Measurements from ENCODE around the gene GFRA4.
A peak's percentile ranks its signal among the peaks of the same experiment; 100 is the strongest.

GFRA4 gene

DNA sequence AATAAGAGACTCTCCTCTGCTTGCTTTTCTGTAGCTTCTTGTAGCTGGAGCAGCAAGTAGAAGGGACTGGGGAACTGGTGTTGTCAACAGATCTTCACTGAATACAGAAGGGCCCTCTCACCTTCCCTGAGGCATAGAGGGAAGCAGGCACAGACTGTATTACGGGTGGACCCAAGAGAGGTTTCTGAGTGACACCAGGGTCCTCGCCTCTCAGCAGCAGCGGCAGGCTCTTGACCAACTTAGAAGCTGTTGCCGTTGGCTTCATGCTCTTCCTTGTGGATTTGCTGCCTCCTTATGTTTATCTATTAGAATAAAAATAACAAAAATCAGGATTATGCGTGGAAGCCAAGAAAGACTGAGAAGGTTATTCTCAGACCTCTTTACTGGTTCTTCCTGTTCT lies 31.7 kb downstream of the GFRA4 start:
- DNase-seq (ENCODE audit: low read depth), result no peak
- H3K4me3 ChIP-seq (ENCODE audit: low read depth, low read length), result no peak overlapping the region
- TF ChIP-seq, protein P1, sequence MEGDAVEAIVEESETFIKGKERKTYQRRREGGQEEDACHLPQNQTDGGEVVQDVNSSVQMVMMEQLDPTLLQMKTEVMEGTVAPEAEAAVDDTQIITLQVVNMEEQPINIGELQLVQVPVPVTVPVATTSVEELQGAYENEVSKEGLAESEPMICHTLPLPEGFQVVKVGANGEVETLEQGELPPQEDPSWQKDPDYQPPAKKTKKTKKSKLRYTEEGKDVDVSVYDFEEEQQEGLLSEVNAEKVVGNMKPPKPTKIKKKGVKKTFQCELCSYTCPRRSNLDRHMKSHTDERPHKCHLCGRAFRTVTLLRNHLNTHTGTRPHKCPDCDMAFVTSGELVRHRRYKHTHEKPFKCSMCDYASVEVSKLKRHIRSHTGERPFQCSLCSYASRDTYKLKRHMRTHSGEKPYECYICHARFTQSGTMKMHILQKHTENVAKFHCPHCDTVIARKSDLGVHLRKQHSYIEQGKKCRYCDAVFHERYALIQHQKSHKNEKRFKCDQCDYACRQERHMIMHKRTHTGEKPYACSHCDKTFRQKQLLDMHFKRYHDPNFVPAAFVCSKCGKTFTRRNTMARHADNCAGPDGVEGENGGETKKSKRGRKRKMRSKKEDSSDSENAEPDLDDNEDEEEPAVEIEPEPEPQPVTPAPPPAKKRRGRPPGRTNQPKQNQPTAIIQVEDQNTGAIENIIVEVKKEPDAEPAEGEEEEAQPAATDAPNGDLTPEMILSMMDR (IDR thresholded peaks at IDR 0.05; ENCODE audit: control insufficient read depth, extremely low read depth, insufficient read depth), result no peak

DNA sequence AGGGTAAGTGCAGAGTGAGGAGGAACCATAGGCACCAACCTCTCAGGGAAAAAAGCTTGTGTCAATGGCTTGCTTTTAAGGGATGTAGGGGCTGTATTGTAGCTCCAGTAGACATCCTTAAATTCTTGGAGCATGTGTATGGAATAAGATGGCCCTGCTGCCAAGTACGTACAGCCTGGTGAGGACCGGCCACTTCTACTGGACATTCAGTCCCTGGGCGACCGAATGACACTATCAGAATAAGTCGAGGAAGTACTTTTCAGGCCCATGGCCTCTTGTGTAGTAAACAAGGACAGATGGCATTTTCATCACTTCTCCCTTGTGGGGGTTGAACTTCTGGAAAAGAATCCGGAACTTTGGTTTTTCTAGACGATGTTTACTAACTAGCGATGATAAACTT lies 32.8 kb downstream of the GFRA4 start:
- TF ChIP-seq, protein P1 (IDR thresholded peaks at IDR 0.05; ENCODE audit: control insufficient read depth, extremely low read depth, insufficient read depth), result no peak
- DNase-seq (ENCODE audit: low read depth), result no peak
- H3K4me3 ChIP-seq (ENCODE audit: low read depth, low read length), result no peak overlapping the region

DNA sequence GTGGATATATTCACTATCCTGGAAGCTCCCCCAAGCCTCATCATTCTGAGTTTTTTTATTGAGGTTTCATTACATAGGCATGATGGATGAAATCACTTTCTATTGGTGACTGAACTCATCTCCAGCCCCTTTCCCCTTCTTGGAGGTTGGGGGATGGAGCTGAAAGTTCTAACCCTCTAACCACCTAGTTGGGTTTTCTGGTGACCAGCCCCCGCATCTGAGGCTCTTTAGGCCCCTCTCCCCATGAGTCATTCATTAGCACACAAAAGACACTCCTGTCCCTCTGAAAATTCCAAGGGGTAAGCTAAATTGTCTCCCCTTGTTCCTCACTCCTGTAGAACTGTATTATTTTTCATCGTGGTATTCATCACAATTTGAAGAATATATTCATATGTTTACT lies 33.3 kb downstream of the GFRA4 start:
- DNase-seq (ENCODE audit: low read depth), result no peak
- TF ChIP-seq, protein P1 (IDR thresholded peaks at IDR 0.05; ENCODE audit: control insufficient read depth, extremely low read depth, insufficient read depth), result no peak
- no peak overlapping the region for H3K4me3 ChIP-seq (ENCODE audit: low read depth, low read length)

DNA sequence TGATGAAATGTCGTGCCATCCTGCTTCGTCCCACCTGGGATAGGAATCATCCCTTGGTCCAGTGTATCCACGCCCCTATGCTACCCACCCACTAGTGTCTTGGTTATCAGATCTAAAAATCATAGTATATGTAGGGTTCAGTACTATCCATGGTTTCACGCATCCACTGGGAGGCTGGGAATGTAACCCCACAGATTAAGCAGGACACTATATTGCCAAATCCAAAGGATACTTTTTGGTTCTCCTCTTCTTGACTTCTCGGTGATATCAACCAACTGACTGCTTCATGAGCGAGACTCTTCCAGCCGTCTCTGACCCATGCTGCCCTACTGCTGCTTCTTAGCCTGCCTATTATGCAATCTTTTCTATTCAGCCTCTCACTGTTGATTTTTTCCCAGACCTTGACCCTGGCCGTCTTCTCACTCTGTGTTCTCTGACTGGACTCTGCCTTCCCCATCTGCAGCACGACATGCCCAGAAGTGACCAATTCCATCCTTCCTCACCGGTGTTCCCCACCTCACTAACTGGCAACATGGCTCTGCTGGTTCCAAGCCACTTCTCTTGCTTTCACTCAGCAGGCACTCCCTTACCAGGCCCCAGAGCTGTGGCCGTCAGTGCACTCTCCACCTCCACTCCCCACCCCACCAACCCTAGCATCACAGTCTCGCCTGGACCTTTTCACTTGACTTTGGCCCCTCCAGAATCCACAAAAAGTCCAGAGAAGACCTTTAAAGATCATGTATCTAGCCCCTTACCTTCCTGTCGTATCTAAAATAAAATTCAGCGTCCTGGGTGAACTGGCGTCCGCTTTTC lies 34.5 kb downstream of the GFRA4 start:
- no peak overlapping the region for H3K4me3 ChIP-seq (ENCODE audit: low read depth, low read length)
- DNase-seq (ENCODE audit: low read depth), result no peak
- TF ChIP-seq, protein P1 (IDR thresholded peaks at IDR 0.05; ENCODE audit: control insufficient read depth, extremely low read depth, insufficient read depth), result no peak

DNA sequence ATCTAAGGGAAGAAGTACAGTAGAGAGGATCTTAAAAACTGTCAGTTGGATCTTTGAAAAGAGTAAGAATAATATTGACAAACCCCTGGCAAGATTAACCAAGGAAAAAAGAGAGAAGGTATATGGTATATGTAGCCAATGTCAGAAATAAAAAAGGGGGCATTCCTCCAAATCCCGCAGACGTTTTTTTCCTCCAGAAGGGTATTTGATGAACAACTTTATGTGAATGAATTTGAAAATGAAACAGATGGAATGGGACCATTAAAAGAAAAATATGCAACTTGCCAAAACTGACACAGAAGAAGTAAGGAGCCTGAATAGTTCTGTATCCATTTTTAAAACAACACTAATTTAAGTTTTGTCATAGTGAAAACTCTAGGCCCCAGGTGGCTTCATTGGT lies 35.7 kb downstream of the GFRA4 start:
- H3K4me3 ChIP-seq (ENCODE audit: low read depth, low read length), result no peak overlapping the region
- TF ChIP-seq, protein P1 (IDR thresholded peaks at IDR 0.05; ENCODE audit: control insufficient read depth, extremely low read depth, insufficient read depth), result no peak
- no peak for DNase-seq (ENCODE audit: low read depth)

DNA sequence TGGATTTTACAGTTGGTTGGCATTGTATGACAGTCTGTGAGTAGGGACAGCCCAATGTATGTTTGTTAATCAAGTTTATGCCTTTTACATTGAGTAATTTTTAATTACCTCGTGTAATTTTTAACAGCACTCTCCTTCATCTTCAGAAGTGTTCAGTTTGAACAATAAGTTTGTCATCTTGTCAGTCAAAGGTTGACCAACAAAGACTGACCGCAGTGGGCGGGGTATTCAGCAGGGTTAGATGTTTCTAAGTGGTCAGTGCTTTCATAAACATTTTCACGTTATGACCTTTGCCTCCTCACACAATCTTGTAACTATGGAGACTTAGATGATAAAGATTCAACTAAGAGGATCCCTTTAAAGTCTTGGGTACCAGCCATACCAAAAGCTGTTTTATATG lies 40.8 kb downstream of the GFRA4 start:
- TF ChIP-seq, protein P1 (IDR thresholded peaks at IDR 0.05; ENCODE audit: control insufficient read depth, extremely low read depth, insufficient read depth), result no peak
- no peak for DNase-seq (ENCODE audit: low read depth)
- no peak overlapping the region for H3K4me3 ChIP-seq (ENCODE audit: low read depth, low read length)

DNA sequence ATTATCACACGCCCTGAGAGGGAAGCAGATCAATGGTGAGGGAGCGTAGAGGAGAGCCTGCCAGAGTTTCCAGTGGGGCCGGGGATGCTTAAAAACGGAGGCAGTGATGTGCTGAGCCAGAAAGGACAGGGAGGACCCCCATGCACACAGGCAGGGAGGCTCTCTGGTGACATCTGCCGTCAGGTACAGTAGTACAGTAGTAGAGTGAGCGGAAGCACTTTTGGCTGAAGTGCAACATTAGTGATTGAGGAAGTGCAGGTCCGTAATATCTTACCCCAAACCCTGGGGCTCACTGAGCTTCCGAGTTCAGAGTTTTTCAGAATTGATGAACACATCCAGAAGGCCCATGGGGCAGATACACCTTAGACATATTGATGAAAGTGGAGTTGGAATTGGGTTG lies 42.1 kb downstream of the GFRA4 start:
- TF ChIP-seq, protein P1 (IDR thresholded peaks at IDR 0.05; ENCODE audit: control insufficient read depth, extremely low read depth, insufficient read depth), result 0 out of 2 replicates have a peak, but pooled peaks have one; percentile 3
- no peak for DNase-seq (ENCODE audit: low read depth)
- H3K4me3 ChIP-seq (ENCODE audit: low read depth, low read length), result no peak overlapping the region

Data from LNCaP clone FGC (cell line).